ENCODE measurements around the gene CD37. TPM values are rescaled to one million over a fixed set of nuclear protein-coding genes. Genes with fewer than 3 reads are reported as not detected.
A peak's percentile ranks its signal among the peaks of the same experiment; 100 is the strongest.
"Not testable (repeated sequence)": the region's sequence is repeated elsewhere in the genome, so short reads cannot be mapped to it uniquely, and the experiment has no call there.

The CD37 gene, protein sequence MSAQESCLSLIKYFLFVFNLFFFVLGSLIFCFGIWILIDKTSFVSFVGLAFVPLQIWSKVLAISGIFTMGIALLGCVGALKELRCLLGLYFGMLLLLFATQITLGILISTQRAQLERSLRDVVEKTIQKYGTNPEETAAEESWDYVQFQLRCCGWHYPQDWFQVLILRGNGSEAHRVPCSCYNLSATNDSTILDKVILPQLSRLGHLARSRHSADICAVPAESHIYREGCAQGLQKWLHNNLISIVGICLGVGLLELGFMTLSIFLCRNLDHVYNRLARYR
- total RNA-seq = 10 to 100 TPM in 1 of 2 donors, 1 to 10 TPM in 1; 7.1 to 10.6 TPM
- long read RNA-seq, partial matches to known transcripts = 0 of 2 reads
- long read RNA-seq, other reads (novel, unspliced or antisense) = 0 of 2 reads

DNA sequence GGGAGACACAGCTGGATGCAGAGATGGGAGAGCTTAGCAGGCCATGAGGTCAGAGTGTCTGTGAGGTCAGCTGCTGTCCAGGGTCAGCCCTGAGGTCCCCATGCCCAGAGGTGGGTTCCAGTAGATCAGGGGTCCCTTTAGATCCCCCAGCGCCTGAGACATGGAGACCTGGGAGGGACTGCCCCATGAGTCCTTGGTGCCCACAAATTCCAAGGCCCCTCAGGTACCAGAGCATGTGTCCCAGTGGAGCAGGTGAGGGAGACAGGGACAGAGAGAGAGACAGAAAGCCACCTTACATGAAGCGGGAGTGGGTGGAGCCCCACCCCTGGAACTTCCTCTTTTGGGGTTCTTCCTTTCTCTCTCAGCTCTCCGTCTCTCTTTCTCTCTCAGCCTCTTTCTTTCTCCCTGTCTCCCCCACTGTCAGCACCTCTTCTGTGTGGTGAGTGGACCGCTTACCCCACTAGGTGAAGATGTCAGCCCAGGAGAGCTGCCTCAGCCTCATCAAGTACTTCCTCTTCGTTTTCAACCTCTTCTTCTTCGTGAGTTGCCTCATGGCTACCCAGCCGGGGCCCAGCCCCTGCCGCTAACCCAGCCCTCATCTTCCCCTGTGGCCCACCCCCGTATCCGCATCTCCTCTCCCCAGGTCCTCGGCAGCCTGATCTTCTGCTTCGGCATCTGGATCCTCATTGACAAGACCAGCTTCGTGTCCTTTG is at the start of gene CD37:
CD37 (plus strand) TSS at position 336 of the 713 bp plus-strand sequence; CDS start at position 471, 135 bp downstream.
- intact Hi-C loops (cut with DNase I) = no loop called here
- no peak for ATAC-seq
- DNase-seq = no peak

DNA sequence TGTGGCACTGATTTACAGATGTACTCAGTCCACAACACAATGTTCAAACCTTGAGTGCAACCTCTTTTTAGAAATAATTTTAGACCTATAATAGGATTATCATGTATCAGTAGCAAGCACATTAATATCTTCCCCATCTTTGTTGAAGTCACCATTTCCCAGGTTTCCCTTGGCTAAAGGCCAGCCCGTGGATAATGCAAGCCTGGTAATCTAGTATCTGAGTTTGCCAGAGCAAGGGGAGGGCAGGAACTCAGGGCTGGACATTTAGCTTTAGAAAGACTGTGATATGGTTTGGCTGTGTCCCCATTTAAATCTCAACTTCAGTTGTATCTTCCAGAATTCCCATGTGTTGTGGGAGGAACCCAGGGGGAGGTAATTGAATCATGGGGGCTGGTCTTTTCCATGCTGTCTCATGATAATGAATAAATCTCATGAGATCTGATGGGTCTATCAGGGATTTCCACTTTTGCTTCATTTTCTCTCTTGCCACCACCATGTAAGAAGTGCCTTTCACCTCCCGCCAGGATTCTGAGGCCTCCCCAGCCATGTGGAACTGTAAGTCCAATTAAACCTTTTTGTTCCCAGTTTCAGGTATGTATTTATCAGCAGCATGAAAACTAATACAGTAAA is 48.0 kb upstream of the CD37 start:
- ATAC-seq = no peak
- DNase-seq = no peak
- intact Hi-C loops (cut with DNase I) = loop anchor here in 1 of 2 donors (10.0 kb wide), 1 partner anchor 128 kb away; no protein-coding TSS in a partner anchor

DNA sequence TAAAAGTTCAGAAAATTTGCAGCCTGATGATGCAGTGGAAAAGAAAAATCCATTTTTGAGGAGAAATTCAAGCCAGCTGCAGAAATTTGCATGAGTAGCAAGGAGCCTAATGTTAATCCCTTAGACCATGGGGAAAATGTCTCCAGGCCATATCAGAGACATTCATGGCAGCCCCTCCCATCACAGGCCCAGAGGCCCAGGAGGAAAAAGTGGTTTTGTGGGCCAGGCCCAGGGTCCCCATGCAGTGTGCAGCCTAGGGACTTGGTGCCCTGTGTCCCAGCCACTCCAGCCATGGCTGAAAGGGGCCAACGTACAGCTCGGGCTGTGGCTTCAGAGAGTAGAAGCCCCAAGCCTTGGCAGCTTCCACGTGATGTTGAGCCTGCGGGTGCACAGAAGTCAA is 47.0 kb upstream of the CD37 start:
- intact Hi-C loops (cut with DNase I) = loop anchor here in 1 of 2 donors (10.0 kb wide), 1 partner anchor 127 kb away; no protein-coding TSS in a partner anchor
- not testable (repeated sequence) for DNase-seq, ATAC-seq

DNA sequence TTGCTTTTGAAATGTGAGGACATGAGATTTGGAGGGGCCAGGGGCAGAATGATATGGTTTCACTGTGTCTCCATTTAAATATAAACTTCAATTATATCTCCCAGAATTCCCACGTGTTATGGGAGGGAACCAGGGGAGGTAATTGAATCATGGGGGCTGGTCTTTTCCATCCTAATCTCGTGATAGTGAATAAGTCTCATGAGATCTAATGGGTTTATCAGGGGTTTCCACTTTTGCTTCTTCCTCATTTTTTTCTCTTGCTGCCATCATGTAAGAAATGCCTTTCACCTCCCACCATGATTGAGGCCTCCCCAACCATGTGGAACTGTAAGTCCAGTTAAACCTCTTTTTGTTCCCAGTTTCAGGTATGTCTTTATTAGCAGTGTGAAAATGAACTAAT is 45.9 kb upstream of the CD37 start:
- ATAC-seq, DNase-seq: not testable (repeated sequence)
- intact Hi-C loops (cut with DNase I) = loop anchor here in 1 of 2 donors (10.0 kb wide), 1 partner anchor 126 kb away; no protein-coding TSS in a partner anchor

DNA sequence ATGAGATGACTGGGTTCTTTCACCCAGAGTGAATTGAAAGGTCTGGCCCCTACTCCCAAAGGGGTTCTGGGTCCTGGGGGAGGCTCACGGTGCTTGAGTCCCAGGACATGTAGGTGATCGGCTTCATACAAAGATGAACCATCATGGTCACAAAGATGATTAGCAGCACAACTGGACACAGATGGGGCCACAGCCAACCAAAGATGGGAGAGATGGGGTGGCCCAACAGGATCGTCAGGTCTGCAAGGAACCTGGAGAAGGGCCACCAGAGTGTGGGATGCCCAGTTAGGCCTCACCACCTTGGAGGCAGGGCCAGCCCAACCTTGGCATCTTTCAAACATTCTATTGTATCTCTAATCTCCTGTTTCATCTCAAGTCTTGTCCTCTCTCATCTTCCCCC is 44.7 kb upstream of the CD37 start:
- intact Hi-C loops (cut with DNase I) = no loop called here
- DNase-seq (no peak), ATAC-seq (no peak)

DNA sequence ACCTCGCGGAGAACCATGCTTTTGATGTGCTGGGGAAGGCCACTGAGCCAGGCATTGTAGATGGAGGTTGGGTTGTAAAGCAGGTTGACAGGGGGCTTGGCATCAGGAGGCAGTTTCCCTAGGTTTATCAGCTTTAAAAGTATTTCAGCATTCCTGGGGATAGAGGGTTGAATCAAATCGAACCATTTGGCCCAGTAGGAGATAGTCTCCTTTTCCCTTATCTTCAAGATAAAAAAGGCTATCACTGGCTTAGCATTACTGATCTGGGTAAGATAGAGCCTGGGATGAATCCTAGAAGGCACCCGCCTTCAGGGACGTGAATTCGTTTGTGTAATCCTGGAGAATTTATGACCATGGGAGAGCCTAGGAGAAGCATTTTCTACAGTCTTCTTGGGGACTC is 40.8 kb upstream of the CD37 start:
- intact Hi-C loops (cut with DNase I) = no loop called here
- no peak for DNase-seq
- no peak for ATAC-seq

DNA sequence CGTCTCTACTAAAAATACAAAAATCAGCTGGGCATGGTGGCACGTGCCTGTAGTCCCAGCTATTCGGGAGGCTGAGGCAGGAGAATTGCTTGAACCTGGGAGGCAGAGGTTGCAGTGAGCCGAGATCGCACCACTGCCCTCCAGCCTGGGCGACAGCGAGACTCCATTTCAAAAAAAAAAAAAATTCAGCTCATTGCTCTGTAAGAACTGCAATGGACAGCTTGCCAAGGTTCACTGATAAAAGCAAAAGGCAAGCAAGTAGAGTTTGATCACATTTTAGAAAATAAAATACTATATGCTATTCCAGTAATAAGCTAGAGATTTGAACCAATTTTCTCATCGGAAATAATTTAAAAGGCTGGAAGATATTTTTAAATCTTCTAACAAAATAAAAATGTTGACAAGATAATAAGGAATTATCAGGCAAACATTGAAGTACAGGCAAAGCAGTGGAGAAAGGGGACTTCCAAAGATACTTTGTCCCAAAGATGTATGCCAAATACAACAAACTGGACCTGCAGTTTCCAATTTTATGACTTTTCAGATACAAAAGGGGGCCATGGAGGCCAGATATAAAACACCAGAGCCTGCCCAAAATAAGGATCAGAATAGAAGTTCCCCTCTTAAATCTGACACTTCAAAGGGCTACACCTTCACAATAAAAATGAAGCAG is 39.9 kb upstream of the CD37 start:
- intact Hi-C loops (cut with DNase I) = no loop called here
- DNase-seq (no peak), ATAC-seq (no peak)

DNA sequence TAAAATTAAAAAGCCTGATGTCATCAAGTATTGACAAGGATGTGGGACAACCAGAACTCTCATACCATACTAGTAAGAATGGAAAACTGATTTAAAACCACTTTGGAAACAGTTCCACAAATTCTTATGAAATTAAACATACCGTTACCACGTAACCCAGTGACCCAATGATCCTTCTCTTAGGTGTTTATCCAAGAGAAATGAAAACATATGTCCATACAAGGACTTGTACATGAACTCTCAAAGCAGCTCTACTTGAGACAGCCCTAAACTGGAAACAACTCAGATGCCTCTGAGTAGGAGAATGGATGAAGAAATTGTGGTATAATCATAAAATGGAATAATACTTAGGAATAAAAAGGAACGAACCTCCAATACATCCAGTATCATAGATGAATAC is 37.8 kb upstream of the CD37 start:
- ATAC-seq (no peak), DNase-seq (no peak)
- intact Hi-C loops (cut with DNase I) = no loop called here

DNA sequence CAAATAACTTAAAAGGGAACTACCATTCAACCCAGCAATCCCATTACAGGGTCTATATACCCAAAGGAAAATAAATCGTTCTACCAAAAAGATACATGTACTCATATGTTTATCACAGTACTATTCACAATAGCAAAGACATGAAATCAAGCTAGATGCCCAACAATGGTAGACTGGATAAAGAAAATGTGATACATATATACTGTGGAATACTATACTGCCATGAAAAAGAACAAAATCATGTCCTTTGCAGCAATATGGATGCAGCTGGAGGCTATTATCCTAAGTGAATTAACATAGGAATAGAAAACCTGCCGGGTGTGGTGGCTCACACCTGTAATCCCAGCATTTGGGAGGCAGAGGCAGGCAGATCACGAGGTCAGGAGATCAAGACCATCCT is 36.6 kb upstream of the CD37 start:
- intact Hi-C loops (cut with DNase I); DNase-seq; ATAC-seq: not testable (repeated sequence)

DNA sequence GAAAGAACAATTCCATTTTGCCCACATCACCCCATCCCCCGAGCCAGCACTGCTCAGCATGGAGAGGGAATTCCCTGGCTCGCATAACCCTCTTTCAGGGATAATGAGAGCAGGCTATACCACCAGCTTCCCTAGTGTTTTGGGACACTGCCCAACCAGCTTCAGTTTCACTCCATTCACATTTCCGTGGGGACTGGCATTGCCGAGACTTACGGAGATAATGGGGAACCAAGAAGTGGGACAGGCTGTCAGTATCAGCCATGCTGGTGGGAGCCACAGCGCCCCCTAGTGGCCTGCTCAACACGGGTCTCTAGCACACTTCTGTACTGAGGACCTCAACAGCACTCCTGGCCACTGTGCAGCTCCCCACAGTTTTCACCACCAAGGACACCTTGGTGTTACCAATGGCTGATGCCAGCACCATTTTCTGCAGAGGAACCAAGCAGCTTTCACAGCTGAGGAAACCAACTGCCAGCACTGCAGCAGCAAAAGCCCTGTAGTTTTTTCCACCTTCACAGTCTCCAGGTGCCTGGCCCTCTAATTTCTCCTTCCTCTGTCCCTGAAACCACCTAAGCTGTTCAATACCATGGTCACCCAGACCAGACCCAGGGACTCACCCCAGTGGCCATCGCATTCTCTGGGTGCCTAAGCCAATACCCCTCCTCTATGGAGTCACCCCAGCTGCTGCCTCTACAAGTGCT is 33.9 kb upstream of the CD37 start:
- DNase-seq (peak; percentile 80), ATAC-seq (peak; percentile 87 to 89)
- intact Hi-C loops (cut with DNase I) = loop anchor here in 1 of 2 donors (5.0 kb wide), 1 partner anchor 74 kb away; no protein-coding TSS in a partner anchor

DNA sequence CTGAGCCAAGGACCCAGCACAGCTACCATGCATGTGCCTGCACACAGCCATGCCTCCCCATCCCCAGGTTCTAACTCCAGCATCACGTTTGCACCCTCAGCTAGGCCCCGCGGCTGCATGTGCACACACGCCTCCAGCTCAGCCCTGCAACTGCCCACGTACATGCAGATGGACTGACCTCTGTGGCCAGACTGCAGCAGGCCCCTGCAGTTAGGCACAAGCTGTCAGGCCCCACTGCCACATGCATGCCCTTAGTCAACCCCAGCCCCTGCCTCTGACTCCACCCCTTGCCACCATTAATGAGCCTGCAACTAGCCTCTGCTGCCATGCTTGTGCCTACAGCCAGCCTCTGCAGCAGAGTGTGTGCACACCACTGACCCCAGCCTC is 33.3 kb upstream of the CD37 start:
- intact Hi-C loops (cut with DNase I) = loop anchor here in 1 of 2 donors (5.0 kb wide), 1 partner anchor 75 kb away; no protein-coding TSS in a partner anchor
- ATAC-seq (no peak), DNase-seq (no peak)

DNA sequence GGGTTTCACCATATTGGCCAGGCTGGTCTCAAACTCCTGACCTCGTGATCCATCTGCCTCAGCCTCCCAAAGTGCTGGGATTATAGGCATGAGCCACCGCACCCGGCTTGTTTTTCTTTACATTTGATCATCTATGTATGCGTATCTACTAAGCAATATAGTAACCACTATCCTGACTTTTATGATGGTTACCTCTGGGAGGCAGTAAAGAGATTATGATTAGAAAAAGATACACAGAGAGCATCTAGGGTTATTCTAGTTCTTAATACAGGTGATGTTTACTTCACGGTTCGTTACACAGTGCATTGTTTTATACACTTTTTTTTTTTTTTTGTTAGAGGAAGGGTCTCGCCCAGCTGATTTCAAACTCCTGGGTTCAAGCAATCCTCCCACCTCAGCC is 28.5 kb upstream of the CD37 start:
- DNase-seq; intact Hi-C loops (cut with DNase I); ATAC-seq: not testable (repeated sequence)

DNA sequence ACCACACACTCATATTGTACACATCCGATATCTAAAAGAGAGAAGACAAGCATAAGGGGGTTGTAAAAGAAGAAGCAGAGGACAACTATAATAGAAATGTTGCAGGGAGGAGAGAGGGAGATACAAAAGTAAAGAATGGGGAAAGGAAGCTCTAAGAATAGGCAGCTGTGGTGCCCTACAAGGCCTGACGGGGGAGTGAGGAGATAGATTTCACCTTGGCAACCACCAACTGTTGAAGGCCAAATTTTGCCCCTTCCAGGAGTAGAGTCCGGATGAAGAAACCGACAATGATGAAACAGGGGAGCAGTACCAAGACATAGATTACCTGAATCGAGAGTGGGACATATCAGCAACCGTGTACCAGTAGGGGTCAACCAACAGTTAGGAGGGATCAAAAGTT is 26.1 kb upstream of the CD37 start:
- ATAC-seq (no peak), DNase-seq (no peak)
- intact Hi-C loops (cut with DNase I) = no loop called here

DNA sequence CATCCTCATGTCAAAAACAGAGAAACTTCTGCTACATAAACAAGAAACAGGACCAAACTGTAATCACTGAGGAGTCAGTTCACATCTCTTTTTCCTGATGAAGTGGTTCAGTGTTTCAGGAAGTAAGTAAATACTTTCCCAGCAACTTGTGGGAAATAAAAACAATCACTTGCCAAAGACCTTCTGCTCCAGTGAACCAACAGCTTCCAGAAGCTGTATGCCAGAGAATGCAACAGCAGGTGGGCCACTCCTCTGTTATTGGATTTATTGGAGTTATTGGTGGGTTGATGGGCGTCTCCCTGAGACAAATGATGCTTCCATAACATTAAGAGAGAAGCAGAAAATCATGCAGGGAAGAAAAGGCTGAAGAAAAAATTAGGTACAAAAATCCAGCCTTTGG is 20.1 kb upstream of the CD37 start:
- intact Hi-C loops (cut with DNase I) = no loop called here
- DNase-seq = no peak
- ATAC-seq = no peak

DNA sequence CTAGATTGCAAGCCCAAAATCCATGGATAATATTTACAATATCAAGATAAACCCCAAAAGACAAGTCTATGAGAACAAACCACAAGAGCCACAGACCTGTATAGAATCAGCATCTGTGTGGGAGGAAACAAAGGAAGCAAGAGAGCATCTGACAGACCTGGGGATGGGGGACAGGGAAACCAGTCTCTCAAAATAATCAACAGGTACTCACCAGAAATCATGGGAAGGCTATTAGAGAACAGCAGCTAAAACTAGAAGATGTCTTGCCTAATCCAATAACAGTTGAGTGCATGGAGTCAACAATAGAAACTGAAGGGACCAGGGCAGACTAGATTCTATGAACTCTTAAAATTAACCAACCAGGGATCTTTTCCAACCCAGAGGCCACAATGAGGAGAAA is 18.9 kb upstream of the CD37 start:
- no peak for ATAC-seq

DNA sequence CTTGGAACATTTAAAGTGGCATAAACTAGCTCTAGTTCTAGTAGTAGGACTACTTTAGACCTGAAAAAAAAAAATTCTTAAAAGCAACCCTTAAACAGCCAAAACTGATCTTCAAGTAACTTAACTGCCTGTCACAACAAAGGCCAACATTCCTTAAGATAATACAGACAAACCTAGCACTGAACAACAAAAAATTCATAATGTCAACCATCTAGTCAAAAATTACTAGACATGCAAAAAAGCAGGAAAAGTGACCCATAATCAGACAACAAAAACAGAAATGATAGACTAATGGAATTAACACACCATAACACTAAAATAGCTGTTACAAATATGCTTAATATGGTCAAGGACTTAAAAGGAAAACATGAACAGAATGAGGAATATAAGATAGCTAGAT is 16.9 kb upstream of the CD37 start:
- intact Hi-C loops (cut with DNase I) = no loop called here
- ATAC-seq = no peak
- no peak for DNase-seq

More for the DNA sequence above, 18.9 kb upstream of the CD37 start:
- intact Hi-C loops (cut with DNase I) = no loop called here
- no peak for DNase-seq

DNA sequence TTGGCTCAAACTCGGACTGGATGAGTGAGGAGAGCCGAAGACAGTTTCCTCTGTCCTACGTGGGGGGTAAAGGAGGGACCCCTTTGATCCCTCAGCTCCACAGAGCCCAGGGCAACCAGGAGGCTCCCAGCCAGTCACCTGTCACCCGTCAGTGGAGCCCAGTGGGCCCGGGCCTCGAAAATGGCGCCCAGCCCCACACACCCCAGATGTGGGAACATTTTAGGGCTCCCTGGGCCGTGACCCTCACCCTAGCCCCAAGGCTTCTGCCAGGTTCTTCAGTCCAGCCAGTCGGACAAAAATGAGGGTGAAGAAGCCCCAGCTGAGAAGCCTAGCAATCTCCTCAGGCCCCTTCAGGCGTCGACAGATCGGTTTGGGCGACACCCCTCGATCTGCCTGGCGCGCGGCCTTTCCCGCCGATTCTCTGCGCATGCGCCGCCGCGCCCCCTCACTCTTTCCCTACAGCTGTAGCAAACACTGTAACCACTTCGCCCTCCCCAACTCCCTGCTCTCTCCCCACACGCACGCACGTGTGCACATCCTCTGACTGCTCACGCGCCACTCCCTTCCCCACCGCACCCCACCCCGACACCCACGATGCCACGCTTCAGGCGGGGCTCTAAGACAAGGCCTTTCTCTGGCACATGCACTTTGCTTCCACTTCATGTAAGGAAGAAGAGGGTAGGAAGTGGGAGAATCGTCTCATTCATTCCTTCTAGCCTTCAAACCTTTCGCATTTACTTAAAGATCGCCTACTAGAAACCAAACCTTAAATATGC is 10.2 kb upstream of the CD37 start, which contains the start of gene SLC6A16:
SLC6A16 (minus strand) TSS at position 391 of the 776 bp plus-strand sequence. CDS start 13,844 bp downstream, outside the sequence.
- DNase-seq (no peak), ATAC-seq (no peak)
- intact Hi-C loops (cut with DNase I) = no loop called here

DNA sequence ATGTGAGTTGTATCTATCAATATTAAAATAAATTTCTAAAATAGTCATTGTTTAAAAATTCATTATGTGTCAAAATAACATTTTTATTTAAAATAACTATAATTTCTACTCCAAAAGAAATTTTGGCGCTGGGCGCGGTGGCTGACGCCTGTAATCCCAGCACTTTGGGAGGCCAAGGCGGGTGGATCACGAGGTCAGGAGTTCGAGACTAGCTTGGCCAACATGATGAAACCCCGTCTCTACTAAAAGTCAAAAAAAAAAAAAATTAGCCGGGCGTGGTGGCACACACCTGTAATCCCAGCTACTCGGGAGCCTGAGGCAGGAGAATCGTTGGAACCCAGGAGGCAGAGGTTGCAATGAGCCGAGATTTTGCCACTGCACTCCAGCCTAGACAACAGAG is 9.4 kb upstream of the CD37 start:
- ATAC-seq; intact Hi-C loops (cut with DNase I); DNase-seq: not testable (repeated sequence)
